Left lobe of liver (tissue), 2 donors: ENCODE data around the gene GRIA1. TPM values are rescaled to one million over a fixed set of nuclear protein-coding genes. Genes with fewer than 3 reads are reported as not detected.
A peak's percentile ranks its signal among the peaks of the same experiment; 100 is the strongest.

Experiments
- ATAC-seq: fragments of 200-7000 bp; cut with Tn5 transposase; one replicate; pipeline ENCODE4 v1.9.1; 2020; ENCODE audit warnings: mild to moderate bottlenecking, moderate library complexity
- DNase-seq: peaks from one replicate; pipeline ENCODE4 v3.0.0-alpha.2; 2020; ENCODE audit warnings: low spot score
- total RNA-seq: library from RNA; stranded (reverse); gene quantifications from one replicate; pipeline ENCODE4 v1.2.1, GENCODE V29; 2021
- donor health status: DM: no; HTN: no; CAD: no; lungs with moderate emphysema.
- donor health status: DM: no; HTN: yes; CAD: no.

The GRIA1 gene
- total RNA-seq, 1 donor from 2014 or later: not detected

DNA sequence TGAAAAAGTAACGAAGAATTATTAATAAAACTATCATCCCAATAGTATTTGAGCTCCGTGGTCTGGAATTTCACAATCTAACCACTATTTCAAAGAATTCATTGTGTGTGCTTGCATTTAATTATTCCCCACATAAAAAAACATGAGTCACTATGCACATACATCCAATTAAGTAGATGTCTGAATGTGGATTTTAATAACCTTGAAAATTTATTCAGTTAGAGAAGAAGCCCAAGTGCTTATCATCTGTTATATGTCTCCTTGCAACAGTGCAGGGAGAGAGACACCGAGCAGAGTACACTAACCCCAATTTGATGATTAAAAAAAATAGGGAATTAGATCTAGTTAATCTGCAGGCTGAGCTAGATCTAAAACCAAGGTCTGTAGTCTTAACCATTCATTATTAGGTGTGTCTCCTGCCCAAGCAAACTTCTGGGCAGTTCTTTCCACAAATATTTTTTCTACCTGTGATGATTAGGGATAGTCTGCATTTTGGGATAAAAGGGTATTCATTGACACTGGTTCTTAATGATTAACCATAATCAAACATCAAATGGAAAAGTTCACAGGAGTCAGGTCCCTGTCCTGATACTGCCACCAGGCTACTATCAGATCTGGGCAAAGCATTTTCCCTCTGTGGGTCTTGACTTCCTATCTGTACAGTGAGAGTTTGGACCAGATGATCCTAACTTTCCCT lies 164.2 kb downstream of the GRIA1 start:
- ATAC-seq (peak; percentile 89), DNase-seq (no peak)

- ATAC-seq (no peak), DNase-seq (no peak)
These were observed 164.7 kb downstream of the GRIA1 start for GRCh38 chr5:153655201-153655510.

DNA sequence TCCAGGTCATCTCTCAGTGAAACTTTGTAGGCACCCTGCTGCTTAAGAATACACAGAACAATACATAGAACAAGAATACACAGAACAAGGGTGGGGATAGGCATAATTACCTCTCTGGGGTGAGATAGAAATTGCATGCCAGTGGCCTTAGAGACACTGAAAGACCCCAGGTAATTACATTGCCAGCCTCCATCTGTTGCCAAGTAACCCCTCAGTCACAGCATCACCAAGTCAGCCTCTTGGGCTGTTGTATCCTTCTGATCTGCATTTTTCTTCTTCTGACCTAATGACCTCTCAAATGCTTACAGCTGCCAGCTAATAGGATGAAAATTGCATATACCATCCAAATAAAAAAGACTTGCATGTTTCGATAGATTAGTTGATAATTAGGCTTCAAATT lies 167.7 kb downstream of the GRIA1 start:
- ATAC-seq (no peak), DNase-seq (no peak)

DNA sequence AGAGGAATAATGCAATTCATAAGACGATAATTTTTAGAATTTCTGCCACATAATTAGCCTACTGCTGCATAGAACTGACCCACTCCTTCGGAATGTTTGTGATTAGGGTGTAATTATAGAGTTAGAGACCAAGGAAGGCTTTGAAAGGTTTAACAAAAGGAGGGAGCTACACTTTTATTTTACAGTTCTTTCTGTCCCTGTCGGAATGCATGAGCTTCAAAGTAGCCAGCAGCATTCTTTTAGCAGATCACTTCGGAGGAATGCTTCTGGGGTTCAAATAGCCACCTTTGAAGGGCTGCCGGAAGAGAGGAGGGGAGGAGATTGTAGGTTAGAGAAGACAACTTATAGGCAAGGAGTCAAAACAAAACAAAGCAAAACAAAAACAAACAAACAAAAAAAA lies 168.1 kb downstream of the GRIA1 start:
- ATAC-seq: no peak
- no peak for DNase-seq

DNA sequence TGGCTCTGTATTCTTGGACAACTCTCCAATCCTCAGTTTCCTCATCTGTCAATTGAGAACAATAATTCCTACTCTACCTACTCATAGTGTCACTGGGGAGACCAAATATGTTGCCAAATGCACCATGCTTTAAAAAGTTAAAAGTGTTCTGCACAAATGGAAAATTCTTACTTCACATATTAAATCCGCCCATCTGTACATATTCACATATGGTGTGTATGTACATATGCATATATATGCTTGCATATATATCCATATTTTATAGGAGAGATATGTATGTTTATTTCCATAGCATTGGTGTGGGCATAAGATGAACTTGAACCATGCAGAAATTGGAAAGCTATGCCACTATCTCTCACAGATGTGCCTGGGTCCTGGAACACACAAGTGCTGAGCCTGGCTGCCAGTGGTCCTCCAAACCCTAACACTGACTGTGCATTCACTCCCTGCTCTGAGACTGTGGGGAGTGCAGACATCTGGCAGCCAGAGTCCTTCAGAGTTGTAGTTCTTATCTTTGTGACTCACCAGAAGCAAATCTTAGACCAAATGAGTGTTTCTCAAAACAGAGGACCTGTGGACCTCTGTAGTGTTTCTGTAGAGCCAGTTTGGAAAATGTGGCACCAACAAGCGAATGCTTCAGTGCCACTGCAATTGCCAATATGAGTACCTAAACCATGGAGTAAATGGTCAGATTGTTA lies 168.7 kb downstream of the GRIA1 start:
- no peak for ATAC-seq
- DNase-seq: no peak

- ATAC-seq: no peak
These were observed 170.4 kb downstream of the GRIA1 start for GRCh38 chr5:153660919-153661318.

GRCh38 chr5:153661897-153662296 lies 171.4 kb downstream of the GRIA1 start:
- no peak for ATAC-seq
- DNase-seq: no peak

More at GRCh38 chr5:153660919-153661318, 170.4 kb downstream of the GRIA1 start:
- no peak for DNase-seq

DNA sequence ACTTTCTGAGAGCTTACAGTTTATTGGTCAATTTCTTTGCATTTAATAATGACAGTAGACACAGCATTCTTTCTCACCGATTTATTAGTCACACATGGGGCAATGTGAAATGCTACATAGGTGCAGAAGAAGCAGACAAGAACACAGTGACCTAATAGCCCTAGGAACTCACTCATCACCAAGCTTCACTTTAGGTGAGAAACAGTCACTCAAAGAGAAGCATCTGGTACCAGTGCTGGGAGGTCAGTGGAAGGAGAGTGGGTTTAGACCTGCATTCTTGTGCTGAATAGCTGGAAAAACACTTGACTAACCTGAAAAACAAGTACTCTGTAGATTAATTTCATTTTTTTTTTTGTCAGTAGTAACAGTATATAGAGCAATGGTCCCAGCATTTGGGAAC lies 179.6 kb downstream of the GRIA1 start:
- ATAC-seq: no peak
- no peak for DNase-seq

DNA sequence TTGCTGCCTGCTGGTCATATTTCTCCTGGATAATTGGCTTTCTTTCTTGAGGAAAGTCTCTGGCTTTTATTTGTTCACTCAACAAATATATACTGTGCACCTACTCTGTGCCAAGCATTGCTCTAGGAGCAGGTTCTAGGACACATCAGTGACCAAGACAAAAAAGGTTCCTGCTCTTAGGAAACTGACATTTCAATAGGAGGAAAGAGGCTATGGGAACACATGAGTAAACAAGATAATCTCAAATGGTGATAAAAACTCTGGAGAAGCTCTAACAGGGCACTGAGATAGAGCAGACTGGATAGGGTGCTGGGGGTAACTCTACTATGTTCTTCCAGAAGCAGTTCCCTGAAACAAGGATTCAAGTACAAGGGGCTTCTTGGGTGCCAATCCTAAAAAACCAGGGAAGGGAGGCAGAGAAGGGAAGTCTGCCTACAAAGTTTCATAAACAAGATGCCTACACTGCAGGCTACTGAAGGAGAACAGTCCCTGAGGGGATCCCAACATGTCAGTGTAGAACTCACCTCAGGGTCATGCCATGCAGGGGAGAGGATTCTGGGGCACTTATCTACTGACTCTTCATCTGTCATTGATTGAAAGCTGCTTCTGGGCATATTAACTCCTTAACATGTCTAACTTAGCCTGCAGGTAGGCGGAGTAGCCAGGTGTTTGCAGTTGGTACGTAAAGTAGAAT lies 181.3 kb downstream of the GRIA1 start:
- no peak for DNase-seq
- ATAC-seq: no peak

GRCh38 chr5:153672347-153673090 lies 182.0 kb downstream of the GRIA1 start:
- no peak for DNase-seq
- ATAC-seq: no peak

DNA sequence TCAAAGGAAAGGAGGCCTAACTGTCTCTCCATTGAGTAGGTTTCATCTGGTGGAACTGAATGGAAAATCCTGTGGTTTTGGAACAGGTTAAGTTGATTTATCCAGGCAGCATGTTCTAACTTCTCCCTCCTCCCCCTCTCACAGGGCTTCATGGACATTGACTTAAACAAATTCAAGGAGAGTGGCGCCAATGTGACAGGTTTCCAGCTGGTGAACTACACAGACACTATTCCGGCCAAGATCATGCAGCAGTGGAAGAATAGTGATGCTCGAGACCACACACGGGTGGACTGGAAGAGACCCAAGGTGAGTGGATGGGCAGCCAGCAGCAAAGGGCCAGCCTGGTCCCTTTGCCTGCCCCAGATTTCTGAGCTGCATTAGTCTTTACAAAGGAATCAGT lies 183.9 kb downstream of the GRIA1 start:
- DNase-seq (no peak), ATAC-seq (no peak)

DNA sequence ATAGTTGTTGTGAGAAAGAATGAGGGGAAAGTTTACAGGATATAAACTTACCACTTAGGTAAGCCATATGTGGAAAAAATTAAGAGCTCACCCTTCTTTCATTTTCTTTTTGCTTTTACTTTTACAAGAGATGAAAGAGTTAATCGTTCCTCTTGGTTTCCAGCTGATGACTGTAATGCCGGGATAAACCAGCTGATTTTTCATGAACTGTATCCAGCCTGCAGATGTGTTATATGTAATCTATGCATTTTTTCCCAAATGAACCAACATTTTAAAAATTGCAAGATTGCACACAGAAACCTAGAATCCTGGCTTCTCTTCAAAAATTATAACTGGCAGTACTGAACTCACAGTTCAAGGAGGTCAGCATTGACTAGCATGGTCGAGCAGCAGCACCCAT lies 185.9 kb downstream of the GRIA1 start:
- no peak for DNase-seq
- no peak for ATAC-seq

DNA sequence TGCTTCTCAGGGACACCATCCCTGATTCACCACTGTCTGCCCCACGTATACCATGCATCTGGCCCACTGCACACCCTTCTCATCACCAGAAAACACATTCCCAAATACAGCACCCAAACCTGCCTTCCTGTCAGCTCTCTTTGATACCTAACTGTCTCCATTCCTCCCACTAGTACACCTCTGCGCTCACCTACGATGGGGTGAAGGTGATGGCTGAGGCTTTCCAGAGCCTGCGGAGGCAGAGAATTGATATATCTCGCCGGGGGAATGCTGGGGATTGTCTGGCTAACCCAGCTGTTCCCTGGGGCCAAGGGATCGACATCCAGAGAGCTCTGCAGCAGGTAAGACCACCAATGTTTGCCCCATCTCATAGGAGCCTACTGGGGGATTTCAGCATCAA lies 186.4 kb downstream of the GRIA1 start:
- ATAC-seq: no peak
- DNase-seq: no peak

GRCh38 chr5:153678617-153679329 lies 188.3 kb downstream of the GRIA1 start:
- DNase-seq (no peak), ATAC-seq (no peak)

DNA sequence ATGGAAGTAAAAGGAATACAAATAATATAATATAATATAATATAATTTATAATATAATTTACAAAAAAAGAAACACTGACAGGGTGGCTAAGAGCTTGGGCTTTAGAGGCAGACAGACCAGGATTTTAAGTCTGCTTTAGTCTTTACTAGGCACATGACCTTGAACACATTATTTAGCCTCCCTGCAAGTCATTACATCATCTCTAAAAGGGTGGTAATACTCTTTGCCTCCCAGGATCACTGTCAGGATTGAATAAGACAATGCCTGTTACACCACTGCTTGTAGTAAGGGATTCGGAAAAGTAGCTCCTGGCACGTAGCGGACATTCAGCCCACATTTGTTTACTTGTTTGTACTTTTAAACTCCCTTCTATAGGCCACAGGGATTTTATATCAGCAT lies 199.8 kb downstream of the GRIA1 start:
- ATAC-seq: no peak
- DNase-seq: no peak

DNA sequence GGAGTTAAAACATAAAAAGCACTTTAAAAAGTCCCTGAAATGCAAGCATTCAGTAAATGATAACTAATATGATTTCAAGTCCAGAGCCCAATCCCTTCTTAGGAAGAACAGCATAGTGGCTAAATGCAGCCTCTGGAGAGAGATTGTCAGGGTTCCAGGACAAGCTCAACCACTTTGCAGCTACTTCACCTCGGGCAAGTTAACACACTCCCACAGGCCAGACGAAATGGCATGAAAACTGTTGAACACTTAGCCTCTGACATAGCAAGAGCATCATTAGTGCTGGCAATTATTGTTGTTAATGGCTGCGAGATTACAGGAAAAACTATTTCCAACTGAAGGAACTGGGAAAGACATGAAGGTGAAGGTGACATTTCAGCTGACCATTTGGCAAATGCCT lies 205.8 kb downstream of the GRIA1 start:
- ATAC-seq (no peak), DNase-seq (no peak)

DNA sequence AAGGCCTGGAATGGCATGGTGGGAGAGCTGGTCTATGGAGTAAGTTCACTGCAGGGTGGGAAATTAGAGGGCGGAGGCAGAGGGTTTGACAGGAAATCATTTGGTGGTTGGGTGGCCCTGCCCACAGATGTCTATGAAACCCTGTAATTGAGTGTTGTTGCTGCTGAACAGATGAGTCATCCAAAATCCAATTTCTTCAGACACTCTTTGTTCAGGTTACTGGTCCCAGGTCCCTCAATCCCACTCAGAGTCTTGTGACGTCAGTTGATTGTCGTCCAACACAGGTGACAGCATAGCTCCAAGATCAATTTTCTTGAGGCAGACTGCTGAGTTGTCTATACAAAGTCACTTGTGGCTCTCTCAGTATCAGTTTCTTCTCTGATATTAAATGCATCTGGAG lies 208.6 kb downstream of the GRIA1 start:
- ATAC-seq (no peak), DNase-seq (no peak)

DNA sequence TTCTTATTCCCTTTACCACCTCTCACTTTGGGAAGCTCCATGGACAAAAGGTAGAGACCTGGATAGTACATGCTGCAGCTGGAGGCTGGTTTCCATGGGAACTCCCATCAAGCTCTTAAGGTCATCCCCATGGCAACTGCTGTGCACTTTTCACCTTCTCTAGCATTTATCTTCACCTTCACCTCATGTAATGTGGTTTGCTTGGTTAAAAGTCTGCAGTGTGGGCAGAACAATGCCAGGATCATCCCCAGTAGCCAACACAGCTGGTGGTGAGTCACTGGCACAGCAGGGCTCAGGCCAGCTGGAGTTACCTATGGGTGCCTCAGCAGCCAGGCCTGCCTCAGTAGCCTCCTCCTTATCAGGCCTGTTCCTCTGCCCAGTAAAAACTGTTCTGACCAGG lies 210.5 kb downstream of the GRIA1 start:
- DNase-seq: no peak
- ATAC-seq: no peak

DNA sequence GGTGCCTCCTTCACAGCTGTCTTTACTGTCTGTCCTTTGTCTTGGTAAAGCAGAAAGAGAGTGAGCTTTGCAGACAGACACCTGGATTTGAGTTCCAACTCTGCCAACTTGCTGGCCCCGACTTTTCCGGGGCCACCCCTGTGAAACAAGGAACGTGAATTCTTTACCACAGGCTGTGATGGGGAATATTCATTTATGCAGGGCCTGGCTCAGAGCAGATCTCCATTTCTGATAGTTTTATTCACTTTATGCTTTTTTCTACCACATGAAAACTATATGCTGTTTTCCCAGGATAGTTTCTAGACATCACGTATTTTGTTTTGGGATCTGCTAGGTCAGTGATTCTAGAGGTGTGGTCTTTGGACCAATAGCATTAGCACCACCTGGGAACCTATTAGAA lies 211.8 kb downstream of the GRIA1 start:
- no peak for ATAC-seq
- no peak for DNase-seq

DNA sequence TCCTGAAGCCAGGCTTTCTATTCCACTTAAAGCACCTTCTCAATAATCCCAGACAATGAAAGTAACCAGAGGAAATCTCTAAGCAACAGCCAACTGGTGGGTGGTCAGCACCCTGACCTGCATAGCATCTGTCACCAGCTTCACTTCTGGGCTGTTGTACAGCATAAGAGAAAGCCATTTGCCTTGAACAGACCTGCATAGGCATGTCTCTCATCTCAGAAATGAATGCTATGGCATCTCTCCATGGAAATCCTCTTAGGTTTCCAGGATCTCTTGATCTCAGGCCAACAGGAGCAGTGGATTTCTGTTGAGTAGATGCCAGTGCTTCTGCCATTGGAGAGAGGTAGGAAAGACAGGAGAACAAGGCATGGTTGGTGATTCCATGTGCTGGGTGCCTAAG lies 213.6 kb downstream of the GRIA1 start:
- DNase-seq: no peak
- ATAC-seq: no peak

DNA sequence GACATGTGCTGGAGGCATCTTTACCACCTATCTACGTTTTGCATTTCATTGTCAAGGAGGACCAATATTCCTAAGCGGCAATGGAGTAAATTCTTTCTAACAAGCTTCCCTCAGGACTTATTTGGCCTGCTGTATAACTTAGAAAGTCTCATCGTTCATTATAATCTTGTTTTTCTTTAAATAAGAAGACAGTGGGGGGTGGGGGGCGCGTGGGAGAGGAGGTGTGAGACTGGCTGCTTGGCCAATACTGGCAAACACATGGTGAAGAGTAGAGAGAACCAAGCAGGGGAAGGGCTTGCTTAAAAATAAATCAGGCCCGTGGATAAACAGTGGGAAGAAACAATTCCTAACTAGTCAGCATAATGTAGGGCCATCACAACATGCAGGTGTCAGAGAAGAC lies 217.2 kb downstream of the GRIA1 start:
- no peak for DNase-seq
- no peak for ATAC-seq
